Skeletal muscle cell (primary cell): ENCODE data around the gene EHBP1.

ENCODE experiments used
- DNase-seq: peaks from one replicate; pipeline ENCODE4 v3.0.0-alpha.2; 2010; ENCODE audit warnings: low read depth
- H3K4me3 ChIP-seq: 2 replicates; pipeline ENCODE4 v1.5.1; 2011; ENCODE audit warnings: low read depth, mild to moderate bottlenecking, control low read depth, low read length, moderate library complexity

EHBP1 gene

DNA sequence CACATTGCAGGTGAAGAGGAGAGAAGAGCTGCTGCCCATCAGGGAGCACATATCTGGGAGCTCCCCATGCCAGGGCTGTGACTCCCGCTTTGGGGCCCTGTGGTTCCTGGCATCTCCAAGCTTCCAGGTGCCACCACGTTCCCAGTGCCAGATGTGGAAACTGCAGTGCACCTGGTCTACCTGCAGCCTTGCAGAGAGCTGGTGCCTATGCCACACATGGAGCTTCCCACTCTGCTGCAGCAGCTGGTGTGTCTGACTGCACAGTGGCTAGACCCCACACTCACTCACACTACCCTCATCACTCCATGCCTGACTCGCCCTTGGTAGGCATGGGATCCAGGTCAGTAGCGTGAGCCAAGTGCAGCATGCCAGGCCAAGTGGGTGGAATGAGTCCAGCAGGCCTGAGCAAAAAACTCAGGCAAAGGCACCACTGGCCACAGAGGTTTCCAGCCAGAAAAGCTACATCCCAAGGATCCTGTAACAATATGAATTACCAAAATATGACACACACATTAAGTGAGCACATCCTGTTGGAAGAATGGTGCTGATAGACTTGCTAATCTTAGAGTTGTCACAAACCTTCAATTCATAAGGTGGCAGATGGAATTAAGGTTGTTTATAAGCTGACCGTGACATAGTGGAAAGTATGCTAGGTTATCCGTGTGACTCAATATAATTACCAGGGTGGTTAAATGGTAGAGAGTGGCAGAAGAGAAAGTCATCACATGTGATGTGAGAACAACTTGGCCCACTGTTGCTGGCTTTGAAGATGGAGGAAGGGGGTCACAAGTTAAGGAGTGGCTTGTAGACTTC is 150.9 kb downstream of the EHBP1 start:
- H3K4me3 ChIP-seq, result no peak overlapping the region
- DNase-seq, result no peak

GRCh38 chr2:62857139-62857931 is 151.8 kb downstream of the EHBP1 start:
- no peak overlapping the region for H3K4me3 ChIP-seq

GRCh38 chr2:62858231-62858832 is 152.8 kb downstream of the EHBP1 start:
- no peak overlapping the region for H3K4me3 ChIP-seq
- DNase-seq, result no peak

More at GRCh38 chr2:62857139-62857931, 151.8 kb downstream of the EHBP1 start:
- DNase-seq, result no peak

DNA sequence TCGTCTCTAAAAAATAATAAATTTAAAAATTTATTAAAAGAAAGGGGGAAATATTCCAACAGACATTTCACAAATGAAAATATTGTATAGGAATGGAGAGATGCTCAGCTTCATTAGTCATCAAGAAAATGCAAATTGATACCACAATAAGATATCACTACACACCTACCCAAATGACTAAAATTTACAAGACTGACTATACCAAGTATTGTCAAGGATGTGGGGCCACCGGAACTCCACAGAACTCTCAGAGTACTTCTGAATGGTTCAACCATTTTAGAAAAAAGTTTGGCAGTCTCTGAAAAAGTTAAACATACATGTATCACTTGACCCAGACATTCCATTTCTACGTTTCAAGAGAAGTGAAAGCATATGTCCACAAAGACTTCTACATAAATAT is 163.4 kb downstream of the EHBP1 start:
- DNase-seq, result no peak
- no peak overlapping the region for H3K4me3 ChIP-seq

GRCh38 chr2:62870966-62871365 is 165.5 kb downstream of the EHBP1 start:
- H3K4me3 ChIP-seq, result no peak overlapping the region
- no peak for DNase-seq

DNA sequence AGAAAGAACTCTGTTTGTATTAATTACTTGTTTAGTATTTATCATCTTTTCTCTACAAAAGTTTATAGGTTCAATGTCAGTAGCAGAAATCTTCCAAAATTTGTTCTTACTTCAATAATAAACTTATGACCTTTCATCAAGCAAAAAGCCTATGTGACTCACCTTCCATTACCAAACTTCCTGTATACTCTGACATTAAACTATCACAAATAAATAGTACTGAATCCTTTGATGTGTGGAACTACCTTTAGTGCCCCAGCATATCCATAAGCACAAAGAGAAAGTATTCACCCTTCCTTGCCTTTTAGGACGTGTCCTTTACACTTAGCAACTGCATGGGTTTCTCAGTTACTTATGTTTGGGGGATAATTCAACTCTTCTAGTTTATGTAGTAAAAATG is 166.0 kb downstream of the EHBP1 start:
- no peak for DNase-seq
- no peak overlapping the region for H3K4me3 ChIP-seq

GRCh38 chr2:62873603-62874002 is 168.1 kb downstream of the EHBP1 start:
- no peak overlapping the region for H3K4me3 ChIP-seq

DNA sequence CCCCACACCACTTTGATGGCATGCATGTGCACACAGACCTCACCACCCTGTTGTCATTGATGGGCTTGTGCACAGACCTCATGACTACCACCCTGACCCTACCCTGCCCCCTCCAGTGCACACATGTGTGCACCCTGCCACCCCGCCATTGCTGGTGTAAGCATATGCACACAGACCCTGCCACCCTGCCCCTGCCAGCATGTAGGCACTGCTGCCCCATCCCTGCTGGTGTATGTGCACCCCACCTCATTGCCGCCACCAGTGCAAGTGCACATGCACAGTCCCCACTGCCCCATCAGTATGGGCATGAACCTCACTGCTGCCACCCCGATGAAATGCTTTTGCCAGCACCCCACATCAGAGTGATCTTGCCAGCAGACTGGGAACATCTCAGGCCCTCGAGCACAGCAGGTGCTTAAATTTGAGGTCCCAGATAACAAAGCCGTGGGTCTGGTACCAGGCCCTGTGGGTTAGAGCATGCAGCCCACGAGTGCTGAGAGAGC is 169.4 kb downstream of the EHBP1 start:
- H3K4me3 ChIP-seq, result no peak overlapping the region
- DNase-seq, result no peak

More at GRCh38 chr2:62873603-62874002, 168.1 kb downstream of the EHBP1 start:
- DNase-seq, result no peak

- no peak for DNase-seq
- H3K4me3 ChIP-seq, result no peak overlapping the region
Measured at GRCh38 chr2:62881162-62881795, 175.8 kb downstream of the EHBP1 start.

GRCh38 chr2:62883629-62884028 is 178.1 kb downstream of the EHBP1 start:
- no peak for DNase-seq
- no peak overlapping the region for H3K4me3 ChIP-seq

GRCh38 chr2:62884086-62884485 is 178.6 kb downstream of the EHBP1 start:
- no peak overlapping the region for H3K4me3 ChIP-seq

GRCh38 chr2:62884514-62884913 is 179.0 kb downstream of the EHBP1 start:
- DNase-seq, result no peak
- no peak overlapping the region for H3K4me3 ChIP-seq

More at GRCh38 chr2:62884086-62884485, 178.6 kb downstream of the EHBP1 start:
- no peak for DNase-seq

DNA sequence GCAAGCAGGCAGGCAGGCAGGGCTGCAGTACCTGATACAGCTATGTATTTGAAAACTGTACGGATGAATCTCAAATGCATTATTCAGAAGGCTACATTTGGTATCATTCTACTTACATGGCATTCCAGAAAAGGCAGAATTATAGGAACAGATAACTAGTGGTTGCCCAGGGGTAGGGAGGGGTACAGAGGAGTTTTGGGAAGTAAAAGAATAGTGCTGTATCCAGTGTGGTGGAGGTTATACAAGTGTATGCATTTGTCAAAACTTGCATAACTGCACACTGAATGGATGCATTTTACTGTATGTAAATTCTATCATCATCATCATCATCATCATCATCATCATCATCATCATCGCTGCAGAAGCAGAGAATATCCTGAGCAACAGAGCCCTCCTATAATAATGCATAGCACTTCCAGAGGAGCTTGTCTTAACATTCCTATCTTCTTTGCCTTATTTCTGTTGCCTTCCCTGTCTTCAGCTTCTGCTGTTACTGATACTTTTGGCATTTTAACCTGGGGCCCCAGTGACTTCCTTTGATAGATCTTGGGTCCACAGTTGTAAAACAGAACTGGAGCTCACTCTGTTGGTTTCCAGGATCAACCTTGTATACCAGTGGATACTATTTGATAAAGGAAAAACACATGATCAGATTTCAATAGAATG is 189.6 kb downstream of the EHBP1 start:
- DNase-seq, result no peak
- no peak overlapping the region for H3K4me3 ChIP-seq

DNA sequence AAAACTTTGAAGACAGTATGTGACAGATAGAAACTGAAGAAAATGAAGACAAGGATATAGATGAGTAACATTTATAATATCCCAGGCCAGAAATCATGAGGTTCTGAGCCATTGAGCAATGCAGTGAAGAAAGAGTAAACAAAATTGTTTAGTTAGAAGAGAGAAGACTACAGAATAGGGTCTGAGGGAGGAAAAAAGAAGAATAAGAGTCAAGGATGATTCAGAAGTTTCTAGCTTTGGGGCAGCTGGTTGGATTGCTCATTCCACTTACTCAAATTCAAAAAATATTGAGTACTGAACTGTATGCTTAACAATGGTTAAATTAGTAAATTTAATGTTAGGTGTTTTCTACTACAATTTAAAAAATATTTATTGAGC is 190.1 kb downstream of the EHBP1 start:
- no peak overlapping the region for H3K4me3 ChIP-seq
- peak; percentile 10 for DNase-seq

DNA sequence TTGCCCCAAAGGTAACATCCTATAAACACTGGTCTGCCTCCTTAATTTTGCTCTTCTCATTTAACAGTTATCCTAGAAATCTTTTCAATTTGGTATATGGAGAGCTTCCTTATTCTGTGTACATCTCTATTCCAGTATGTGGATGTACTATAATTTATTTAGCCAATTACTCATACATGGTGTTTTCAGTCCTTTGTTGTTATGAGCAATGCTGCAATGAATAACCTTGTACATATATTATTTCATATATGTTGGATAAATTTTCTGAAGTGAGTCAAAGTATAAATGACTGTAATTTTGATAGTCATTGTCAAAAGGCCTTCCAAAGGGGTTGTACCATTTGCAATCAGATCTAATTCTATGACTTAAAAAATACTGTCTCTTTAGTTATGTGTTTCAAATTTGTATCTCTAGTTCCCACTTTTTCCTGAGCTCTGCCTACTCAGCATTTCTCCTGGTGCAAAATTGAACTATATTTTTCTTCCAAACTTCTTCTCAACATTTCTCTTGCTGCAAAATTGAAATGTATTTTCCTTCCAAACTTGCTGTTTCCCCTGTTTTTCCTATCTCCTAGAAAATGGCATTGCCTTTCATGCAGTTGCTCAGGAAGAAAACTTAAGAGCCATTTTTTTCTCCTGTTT is 191.8 kb downstream of the EHBP1 start:
- H3K4me3 ChIP-seq, result no peak overlapping the region
- no peak for DNase-seq

- no peak for DNase-seq
- no peak overlapping the region for H3K4me3 ChIP-seq
Measured at GRCh38 chr2:62904344-62904743, 198.8 kb downstream of the EHBP1 start.

DNA sequence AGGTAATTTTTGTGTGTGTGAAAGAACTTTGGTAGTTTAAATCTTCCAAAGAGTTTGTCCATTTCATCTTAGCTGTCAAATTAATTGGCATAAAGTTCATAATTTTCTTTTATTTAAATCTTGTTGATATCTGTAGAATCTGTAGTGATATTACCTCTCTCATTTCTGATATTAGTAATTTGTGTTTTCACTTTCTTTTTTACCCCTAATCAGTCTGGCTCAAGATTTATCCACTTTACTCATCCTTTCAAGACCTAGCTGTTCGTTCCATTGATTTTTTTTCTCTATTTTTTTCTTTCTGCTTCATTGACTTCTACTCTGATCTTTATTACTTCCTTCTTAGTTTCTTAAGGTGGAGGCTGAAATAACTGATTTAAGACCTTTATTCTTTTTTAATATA is 202.6 kb downstream of the EHBP1 start:
- DNase-seq, result no peak
- H3K4me3 ChIP-seq, result no peak overlapping the region

DNA sequence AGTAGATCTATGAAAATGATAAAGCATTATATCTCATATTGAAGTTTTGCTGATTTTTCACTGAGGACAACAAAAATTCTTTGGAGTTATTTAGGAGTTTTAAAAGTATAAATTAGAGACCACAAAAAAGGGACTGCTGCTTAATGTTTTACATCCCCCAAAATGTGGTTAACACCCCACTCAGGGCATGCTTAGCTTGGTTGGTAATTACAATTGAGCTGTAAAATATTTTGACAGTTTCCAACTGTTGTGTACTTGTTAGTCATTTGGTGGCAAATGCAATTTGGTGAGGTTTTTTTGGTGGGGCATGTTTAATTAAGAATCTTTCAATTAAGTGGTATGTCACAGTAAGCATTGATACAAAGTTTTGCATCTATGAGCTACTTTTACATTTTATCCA is 207.8 kb downstream of the EHBP1 start:
- DNase-seq, result no peak
- H3K4me3 ChIP-seq, result no peak overlapping the region

GRCh38 chr2:62919041-62919440 is 213.5 kb downstream of the EHBP1 start:
- DNase-seq, result no peak
- no peak overlapping the region for H3K4me3 ChIP-seq
